Smooth muscle cell of the pulmonary artery (primary cell): ENCODE data around the gene DDX46. TPM values are rescaled to one million over a fixed set of nuclear protein-coding genes. Genes with fewer than 3 reads are reported as not detected.

Source experiments
- total RNA-seq: library from RNA; depleted of rRNA; stranded (reverse); fragments of >200 nt; gene quantifications from 2 replicates; pipeline ENCODE4 v1.2.3, GENCODE V29; 2014

DDX46 gene, protein sequence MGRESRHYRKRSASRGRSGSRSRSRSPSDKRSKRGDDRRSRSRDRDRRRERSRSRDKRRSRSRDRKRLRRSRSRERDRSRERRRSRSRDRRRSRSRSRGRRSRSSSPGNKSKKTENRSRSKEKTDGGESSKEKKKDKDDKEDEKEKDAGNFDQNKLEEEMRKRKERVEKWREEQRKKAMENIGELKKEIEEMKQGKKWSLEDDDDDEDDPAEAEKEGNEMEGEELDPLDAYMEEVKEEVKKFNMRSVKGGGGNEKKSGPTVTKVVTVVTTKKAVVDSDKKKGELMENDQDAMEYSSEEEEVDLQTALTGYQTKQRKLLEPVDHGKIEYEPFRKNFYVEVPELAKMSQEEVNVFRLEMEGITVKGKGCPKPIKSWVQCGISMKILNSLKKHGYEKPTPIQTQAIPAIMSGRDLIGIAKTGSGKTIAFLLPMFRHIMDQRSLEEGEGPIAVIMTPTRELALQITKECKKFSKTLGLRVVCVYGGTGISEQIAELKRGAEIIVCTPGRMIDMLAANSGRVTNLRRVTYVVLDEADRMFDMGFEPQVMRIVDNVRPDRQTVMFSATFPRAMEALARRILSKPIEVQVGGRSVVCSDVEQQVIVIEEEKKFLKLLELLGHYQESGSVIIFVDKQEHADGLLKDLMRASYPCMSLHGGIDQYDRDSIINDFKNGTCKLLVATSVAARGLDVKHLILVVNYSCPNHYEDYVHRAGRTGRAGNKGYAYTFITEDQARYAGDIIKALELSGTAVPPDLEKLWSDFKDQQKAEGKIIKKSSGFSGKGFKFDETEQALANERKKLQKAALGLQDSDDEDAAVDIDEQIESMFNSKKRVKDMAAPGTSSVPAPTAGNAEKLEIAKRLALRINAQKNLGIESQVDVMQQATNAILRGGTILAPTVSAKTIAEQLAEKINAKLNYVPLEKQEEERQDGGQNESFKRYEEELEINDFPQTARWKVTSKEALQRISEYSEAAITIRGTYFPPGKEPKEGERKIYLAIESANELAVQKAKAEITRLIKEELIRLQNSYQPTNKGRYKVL
- total RNA-seq = 20.2 and 20.5 TPM in 2 replicates

DNA sequence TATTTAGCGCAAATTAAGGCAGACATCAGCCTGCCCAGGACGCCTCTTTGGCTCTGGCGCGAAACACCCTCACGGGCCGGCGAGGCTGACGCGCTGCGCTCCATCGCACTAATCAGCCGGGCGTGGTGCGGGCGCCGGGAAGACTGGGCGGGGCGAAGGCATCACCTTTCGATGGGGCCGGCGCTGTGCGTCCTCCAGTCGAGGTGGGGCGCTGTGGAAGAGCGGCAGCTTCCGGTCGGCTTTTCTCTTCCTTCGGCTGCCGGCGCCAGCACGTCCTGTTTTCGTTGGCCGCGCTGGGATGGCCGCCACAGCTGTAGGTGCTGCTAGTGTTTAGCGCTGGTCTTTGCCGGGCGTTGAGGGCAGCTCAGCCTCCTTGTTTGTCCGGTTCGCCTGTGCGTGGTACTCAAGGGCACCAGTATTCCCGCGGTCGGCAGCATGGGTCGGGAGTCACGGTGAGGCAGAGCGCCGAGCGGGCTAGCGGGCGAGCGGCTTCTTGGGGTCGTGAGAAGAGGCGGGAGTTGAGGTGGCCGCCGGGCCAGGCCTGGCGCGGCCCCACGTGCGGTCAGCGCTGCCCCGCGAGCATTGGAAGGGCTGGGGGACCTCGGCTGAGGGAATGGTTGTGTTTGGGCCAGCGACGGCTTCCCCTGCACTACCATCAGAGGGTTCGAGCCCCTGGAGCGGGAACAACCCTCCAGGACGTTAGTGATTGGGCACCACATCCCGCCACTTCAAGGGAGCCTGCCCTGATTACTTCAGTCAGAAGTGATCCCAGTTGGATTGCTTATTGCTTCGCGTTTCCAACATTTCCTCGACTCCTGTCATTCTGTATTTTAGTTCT is at the start of gene DDX46:
DDX46 (plus strand) TSS at position 276 of the 838 bp plus-strand sequence; CDS start at position 436, 160 bp downstream.

GRCh38 chr5:134738133-134738962 is 20.2 kb upstream of the DDX46 start, which contains the start of gene CAMLG:
Gene CAMLG (plus strand): TSS chr5:134738548. CDS start chr5:134738621, 73 bp downstream.

DNA sequence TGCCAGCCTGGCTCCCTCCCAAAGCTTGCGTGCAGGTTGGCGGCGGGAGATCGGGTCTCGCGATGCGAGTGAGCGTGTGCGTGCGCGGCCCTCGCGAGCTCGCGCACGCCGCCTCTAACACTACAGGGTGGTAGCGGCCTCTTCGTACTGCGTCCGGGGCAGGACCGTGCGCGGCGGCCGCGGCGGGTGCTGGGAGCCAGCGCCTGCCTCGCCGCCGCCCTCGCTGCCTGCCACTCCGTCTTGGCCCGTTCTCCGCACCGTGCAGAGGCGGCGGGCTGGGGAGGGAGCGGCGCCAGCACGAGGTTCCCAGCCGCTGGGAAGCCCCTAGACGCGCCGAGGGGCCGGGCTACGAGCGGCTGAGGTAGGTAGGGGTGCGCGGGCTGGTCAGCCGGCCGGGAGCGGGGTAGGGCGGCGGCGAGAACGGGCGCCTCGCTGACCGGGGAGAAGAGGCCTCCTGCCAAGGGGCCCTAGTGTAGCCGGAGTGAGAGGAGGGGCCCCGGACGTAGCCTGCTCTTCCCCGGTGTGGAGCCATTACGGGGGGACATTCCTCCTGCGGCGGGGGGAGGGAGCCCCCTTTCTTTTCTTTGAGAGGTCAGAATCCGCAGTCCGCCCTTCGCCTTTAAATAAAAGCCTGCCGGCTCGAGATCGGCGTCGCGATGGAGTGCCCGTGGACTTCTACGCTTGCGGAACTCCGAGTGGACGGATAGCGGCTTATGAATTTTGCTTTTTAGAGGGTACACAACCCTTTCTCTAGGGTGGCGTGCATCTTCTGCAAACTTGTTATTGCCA is 87.5 kb downstream of the DDX46 start, which contains the start of gene C5orf24:
C5orf24 (plus strand) TSS at position 117 of the 789 bp plus-strand sequence. CDS start 8,933 bp downstream, outside the sequence.

DNA sequence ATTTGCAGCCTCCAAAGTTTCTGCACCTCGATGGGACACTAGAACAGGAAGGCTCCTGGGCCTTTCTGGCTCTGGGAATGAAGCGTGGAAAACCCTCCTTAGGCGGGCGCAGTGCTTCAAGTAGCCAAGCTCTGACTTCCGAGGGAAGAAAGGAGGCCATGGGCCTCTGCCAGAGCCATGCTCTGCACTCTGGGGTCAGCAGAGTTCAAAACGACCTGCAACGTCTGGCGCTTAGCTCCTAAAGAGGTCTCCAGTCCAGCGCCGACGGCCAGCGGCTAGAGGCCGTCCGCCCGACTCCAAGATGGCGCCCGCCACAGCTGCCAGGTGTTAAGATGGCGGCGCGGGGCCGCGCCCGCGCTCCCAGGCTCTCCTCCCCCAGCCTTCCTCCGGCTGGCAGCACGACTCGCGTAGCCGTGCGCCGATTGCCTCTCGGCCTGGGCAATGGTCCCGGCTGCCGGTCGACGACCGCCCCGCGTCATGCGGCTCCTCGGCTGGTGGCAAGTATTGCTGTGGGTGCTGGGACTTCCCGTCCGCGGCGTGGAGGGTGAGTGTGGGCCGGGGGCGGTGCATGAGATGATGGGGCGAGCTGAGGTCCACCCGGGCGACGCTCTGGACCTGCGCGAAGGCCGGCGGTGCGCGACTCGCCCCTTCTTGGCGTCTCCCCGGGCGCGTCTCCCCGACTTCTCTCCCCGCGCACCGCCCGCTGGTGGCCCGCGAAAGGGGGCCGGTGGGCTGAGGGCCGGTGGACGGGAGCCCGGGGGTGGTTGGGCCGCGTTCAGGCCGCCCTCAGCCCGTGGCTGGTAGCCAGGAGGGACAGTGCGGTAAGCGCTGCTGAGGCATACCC is 115.6 kb downstream of the DDX46 start, which contains the start of gene TXNDC15:
TXNDC15 (plus strand) TSS at position 385 of the 844 bp plus-strand sequence; CDS start at position 442, 57 bp downstream.

Other genes starting within 250 kb of the DDX46 start
- 27.6 and 33.6 TPM in 2 replicates for gene JADE2, start 233.1 kb upstream of the DDX46 start, total RNA-seq
- gene SAR1B, start 126.0 kb upstream of the DDX46 start, total RNA-seq = 51.7 and 68.8 TPM in 2 replicates
- gene SEC24A, start 110.0 kb upstream of the DDX46 start, total RNA-seq = 45.2 and 57.4 TPM in 2 replicates
- gene CAMLG, start 20.2 kb upstream of the DDX46 start, total RNA-seq = 34.7 and 36.2 TPM in 2 replicates
- 49.2 and 71.4 TPM in 2 replicates for gene C5orf24, start 87.2 kb downstream of the DDX46 start, total RNA-seq
- 144 and 182 TPM in 2 replicates for gene TXNDC15, start 115.6 kb downstream of the DDX46 start, total RNA-seq
- 3.6 TPM in 2 replicates for gene PCBD2, start 146.4 kb downstream of the DDX46 start, total RNA-seq
- gene CATSPER3, start 209.1 kb downstream of the DDX46 start, total RNA-seq = 0.10 and 0.13 TPM in 2 replicates